ENCODE results near the gene SKOR2. TPM values are rescaled to one million over a fixed set of nuclear protein-coding genes. Genes with fewer than 3 reads are reported as not detected.
"Not testable (repeated sequence)": the region's sequence is repeated elsewhere in the genome, so short reads cannot be mapped to it uniquely, and the experiment has no call there.

The SKOR2 gene
- total and polyA plus RNA-seq, 5 donors from 2014 or later: not detected

DNA sequence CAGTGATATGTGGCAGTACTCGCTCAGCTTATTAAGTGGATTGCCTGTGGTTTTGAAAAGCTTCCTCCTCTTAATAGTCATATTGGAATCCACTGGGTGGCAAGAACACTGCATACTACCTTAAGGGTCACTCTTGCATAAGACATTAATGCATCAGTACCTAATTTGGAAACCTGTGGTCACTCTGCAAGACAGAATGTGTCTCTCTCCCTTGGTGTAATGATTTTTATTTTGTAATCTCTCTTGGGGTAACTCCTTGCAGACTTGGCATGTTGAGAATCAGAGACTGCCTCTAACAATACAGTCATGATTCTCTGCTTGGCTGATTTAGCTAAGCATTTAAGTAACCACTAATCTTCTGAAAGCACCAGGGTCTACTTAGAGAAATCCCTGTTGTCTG, 42.3 kb downstream of the SKOR2 start:
- Mint-ChIP-seq H3K27me3 (peaks cover 31% of the 10 kb centered on the region), H3K9me3 (no peaks in the 10 kb centered on the region), H3K4me3 (no peak overlapping the region), H3K36me3 (no peaks in the 10 kb centered on the region), H3K4me1 (no peaks in the 10 kb centered on the region), H3K27ac (no peak overlapping the region)
- Histone ChIP-seq H3K27me3 (ENCODE audit: control insufficient read depth, insufficient read depth, low read length) (peaks cover 22% of the 10 kb centered on the region), H3K4me3 (ENCODE audit: low read depth, low read length) (no peak overlapping the region), H3K4me1 (ENCODE audit: control insufficient read depth, insufficient read depth, low read length, poor library complexity, severe bottlenecking) (no peaks in the 10 kb centered on the region), H3K36me3 (ENCODE audit: control insufficient read depth, insufficient read depth, low read length) (no peaks in the 10 kb centered on the region), H3K27ac (ENCODE audit: insufficient read depth, low read length, poor library complexity, severe bottlenecking) (no peak overlapping the region), H3K9me3 (ENCODE audit: control insufficient read depth in 2 of 2, low read length in 2 of 2) (no peaks in the 10 kb centered on the region)
- DNase-seq (no peak), ATAC-seq (ENCODE audit: low read depth in 2 of 2) (no peak)

DNA sequence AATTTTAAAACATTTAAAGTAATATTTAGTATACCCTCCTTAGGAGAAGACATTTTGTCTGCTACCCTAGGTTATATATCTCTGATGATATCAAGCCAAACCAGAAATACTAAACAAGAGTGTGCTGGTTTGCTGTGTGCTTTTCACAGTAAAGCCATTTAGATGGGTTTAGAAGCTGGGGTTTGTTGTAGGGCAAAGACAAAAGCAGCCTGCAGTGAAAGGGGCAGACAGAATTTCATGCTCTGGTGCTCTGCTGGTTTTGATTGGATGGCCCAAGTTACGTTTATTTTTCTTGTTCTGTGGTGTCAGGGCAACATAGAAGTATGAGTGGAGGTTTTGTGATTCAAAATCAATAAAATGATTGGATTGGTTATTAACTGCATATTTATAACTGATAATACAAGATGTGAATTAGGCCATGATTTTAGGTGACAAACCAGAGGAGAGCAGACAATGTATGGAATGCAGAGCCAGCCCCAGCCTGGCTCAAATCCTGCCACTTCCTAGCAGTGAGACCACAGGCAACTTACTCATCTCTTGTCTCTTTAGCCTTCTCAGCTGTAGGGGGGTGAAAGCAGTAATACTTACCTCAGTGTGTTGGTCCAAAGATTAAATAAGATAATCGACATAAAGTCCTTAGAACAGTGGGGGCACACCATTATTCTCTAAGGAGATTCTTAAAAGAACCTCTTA, 44.4 kb downstream of the SKOR2 start:
- no peak for ATAC-seq (ENCODE audit: low read depth in 2 of 2)

DNA sequence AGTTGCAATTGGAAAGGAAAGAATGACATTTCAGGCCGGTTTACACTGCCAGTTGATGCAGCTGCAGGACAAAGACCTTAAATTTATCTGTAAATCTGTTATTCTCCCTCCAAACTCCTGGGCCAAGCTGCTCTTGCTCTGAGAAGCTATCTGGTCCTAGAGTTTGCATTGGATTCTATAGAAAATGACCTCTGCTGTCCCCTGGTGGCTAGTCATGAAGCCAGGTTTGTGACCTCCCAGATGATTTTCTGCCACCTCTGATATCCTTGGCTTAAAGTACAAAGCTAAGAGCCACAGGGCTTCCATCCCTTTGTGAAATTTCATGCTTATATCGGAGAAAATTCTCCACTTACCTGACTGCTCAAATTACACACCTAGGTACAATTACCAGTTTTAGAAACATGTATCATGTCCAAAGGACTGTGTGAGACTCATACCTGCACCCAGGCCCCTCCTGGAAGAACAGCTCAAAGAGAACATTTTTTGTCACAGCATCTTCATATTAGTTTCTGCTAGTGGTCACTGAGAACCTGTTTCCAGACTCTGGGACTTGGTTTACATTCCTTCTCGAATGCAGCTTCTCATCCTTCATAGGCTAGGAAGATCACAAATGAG, 46.4 kb downstream of the SKOR2 start:
- Mint-ChIP-seq H3K36me3 (no peaks in the 10 kb centered on the region), H3K9me3 (no peaks in the 10 kb centered on the region), H3K27me3 (peaks cover 28% of the 10 kb centered on the region), H3K27ac (no peak overlapping the region), H3K4me3 (no peak overlapping the region), H3K4me1 (no peaks in the 10 kb centered on the region)
- ATAC-seq (ENCODE audit: low read depth in 2 of 2): no peak
- peak; percentile 8 to 46 (median 45) for DNase-seq
- H3K4me3 ChIP-seq (ENCODE audit: low read depth, low read length): no peak overlapping the region
- H3K9me3 ChIP-seq (ENCODE audit: control insufficient read depth in 2 of 2, low read length in 2 of 2): no peaks in the 10 kb centered on the region
- H3K27me3 ChIP-seq (ENCODE audit: control insufficient read depth, insufficient read depth, low read length): peaks cover 10% of the 10 kb centered on the region
- no peak overlapping the region for H3K27ac ChIP-seq (ENCODE audit: insufficient read depth, low read length, poor library complexity, severe bottlenecking)
- H3K4me1 ChIP-seq (ENCODE audit: control insufficient read depth, insufficient read depth, low read length, poor library complexity, severe bottlenecking): no peaks in the 10 kb centered on the region
- H3K36me3 ChIP-seq (ENCODE audit: control insufficient read depth, insufficient read depth, low read length): no peaks in the 10 kb centered on the region

More for the DNA sequence above, 44.4 kb downstream of the SKOR2 start:
- Histone ChIP-seq H3K9me3 (ENCODE audit: control insufficient read depth in 2 of 2, low read length in 2 of 2) (no peaks in the 10 kb centered on the region), H3K4me3 (ENCODE audit: low read depth, low read length) (no peak overlapping the region), H3K4me1 (ENCODE audit: control insufficient read depth, insufficient read depth, low read length, poor library complexity, severe bottlenecking) (no peaks in the 10 kb centered on the region), H3K27ac (ENCODE audit: insufficient read depth, low read length, poor library complexity, severe bottlenecking) (no peak overlapping the region), H3K36me3 (ENCODE audit: control insufficient read depth, insufficient read depth, low read length) (no peaks in the 10 kb centered on the region), H3K27me3 (ENCODE audit: control insufficient read depth, insufficient read depth, low read length) (peaks cover 12% of the 10 kb centered on the region)
- no peaks in the 10 kb centered on the region for H3K4me1 Mint-ChIP-seq
- DNase-seq: no peak
- H3K4me3 Mint-ChIP-seq: no peak overlapping the region
- H3K27ac Mint-ChIP-seq: no peak overlapping the region
- peaks cover 21% of the 10 kb centered on the region for H3K27me3 Mint-ChIP-seq
- no peaks in the 10 kb centered on the region for H3K36me3 Mint-ChIP-seq
- H3K9me3 Mint-ChIP-seq: no peaks in the 10 kb centered on the region

DNA sequence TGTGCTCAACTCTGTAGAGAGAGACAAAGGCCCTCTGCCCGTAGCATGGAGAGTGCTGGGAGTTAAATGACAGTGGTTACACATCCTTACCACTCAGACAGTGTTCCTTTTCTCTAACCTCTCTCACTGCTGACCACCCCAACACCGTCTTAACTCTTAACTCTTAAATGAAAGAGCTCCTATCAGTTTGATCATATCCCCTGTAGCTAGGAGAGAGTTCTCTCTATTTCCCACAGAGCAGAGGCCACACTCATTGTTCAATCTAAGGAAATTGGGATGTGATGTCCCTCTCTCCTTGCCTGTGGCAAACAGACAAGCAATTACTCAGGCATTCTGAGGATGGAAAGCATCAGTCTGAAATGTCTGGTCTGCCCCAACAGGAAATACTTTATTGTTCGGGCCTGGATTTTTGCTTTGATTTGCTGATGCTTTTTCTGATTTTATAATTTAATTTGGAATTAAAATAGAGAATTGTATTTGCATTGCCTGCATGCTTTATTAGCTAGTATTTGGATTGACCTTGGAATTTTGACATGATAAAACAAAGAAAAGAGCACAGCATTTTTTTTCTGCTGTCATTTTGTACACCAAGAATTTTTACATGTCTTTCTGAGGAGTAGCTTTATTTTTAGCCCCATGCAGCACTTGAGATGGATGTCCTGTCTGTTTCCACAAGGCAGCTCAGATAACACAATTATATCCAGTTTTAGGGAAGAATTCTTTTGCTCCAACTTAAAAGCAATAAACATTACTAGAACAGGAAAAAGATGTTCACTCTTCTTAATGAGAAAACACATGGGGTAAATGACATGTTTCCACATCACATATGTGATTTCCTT, 47.6 kb downstream of the SKOR2 start:
- peaks cover 28% of the 10 kb centered on the region for H3K27me3 Mint-ChIP-seq
- H3K27ac ChIP-seq (ENCODE audit: insufficient read depth, low read length, poor library complexity, severe bottlenecking): no peak overlapping the region
- H3K9me3 Mint-ChIP-seq: no peaks in the 10 kb centered on the region
- no peaks in the 10 kb centered on the region for H3K36me3 ChIP-seq (ENCODE audit: control insufficient read depth, insufficient read depth, low read length)
- no peaks in the 10 kb centered on the region for H3K4me1 ChIP-seq (ENCODE audit: control insufficient read depth, insufficient read depth, low read length, poor library complexity, severe bottlenecking)
- no peak overlapping the region for H3K4me3 Mint-ChIP-seq
- H3K4me1 Mint-ChIP-seq: no peaks in the 10 kb centered on the region
- no peak overlapping the region for H3K27ac Mint-ChIP-seq
- no peaks in the 10 kb centered on the region for H3K9me3 ChIP-seq (ENCODE audit: control insufficient read depth in 2 of 2, low read length in 2 of 2)
- ATAC-seq (ENCODE audit: low read depth in 2 of 2): no peak
- no peak overlapping the region for H3K4me3 ChIP-seq (ENCODE audit: low read depth, low read length)
- no peak for DNase-seq
- peaks cover 9% of the 10 kb centered on the region for H3K27me3 ChIP-seq (ENCODE audit: control insufficient read depth, insufficient read depth, low read length)
- no peaks in the 10 kb centered on the region for H3K36me3 Mint-ChIP-seq

DNA sequence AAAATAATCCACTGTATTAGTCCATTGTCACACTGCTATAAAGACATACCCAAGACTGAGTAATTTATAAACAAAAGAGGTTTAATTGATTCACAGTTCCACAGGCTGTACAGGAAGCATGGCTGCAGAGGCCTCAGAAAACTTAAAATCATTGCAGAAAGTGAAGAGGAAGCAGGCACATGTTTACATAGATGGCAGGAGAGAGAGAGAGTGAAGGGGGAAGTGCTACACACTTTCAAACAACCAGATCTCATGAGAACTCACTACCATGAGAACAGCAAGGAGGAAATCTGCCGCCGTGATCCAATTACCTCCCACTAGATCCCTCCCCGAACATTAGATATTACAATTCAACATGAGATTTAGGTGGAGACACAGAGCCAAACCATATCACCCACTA, 55.5 kb downstream of the SKOR2 start:
- not testable (repeated sequence) for H3K27ac Mint-ChIP-seq; H3K36me3 ChIP-seq (ENCODE audit: control insufficient read depth, insufficient read depth, low read length); H3K4me3 Mint-ChIP-seq; H3K9me3 ChIP-seq (ENCODE audit: control insufficient read depth in 2 of 2, low read length in 2 of 2); H3K4me3 ChIP-seq (ENCODE audit: low read depth, low read length); H3K27ac ChIP-seq (ENCODE audit: insufficient read depth, low read length, poor library complexity, severe bottlenecking); H3K4me1 ChIP-seq (ENCODE audit: control insufficient read depth, insufficient read depth, low read length, poor library complexity, severe bottlenecking); ATAC-seq (ENCODE audit: low read depth in 2 of 2); DNase-seq; H3K27me3 ChIP-seq (ENCODE audit: control insufficient read depth, insufficient read depth, low read length); H3K9me3 Mint-ChIP-seq; H3K4me1 Mint-ChIP-seq; H3K36me3 Mint-ChIP-seq
- H3K27me3 Mint-ChIP-seq: peaks cover 25% of the 10 kb centered on the region

DNA sequence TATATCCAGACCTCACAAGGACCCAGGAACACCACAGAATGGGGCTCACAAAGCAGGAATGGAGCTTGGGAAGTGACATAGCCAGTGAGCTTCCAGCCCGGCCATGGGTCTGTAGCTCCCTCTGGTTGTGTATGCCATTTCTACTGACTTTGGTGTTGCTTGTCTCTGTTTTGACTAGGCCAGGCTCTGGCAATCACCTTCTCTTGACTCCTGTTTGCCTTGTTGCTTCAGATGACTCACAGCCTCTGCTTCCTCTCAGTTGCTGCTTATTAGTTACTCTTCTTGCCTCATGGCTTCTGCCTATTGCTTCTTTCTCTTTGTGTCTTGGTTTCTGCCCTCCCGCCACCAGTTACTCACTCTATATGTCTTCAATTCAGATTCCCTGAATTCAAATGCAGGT, 59.5 kb downstream of the SKOR2 start:
- H3K36me3 Mint-ChIP-seq: no peaks in the 10 kb centered on the region
- Histone ChIP-seq H3K36me3 (ENCODE audit: control insufficient read depth, insufficient read depth, low read length) (no peaks in the 10 kb centered on the region), H3K27ac (ENCODE audit: insufficient read depth, low read length, poor library complexity, severe bottlenecking) (no peak overlapping the region), H3K4me1 (ENCODE audit: control insufficient read depth, insufficient read depth, low read length, poor library complexity, severe bottlenecking) (no peaks in the 10 kb centered on the region), H3K4me3 (ENCODE audit: low read depth, low read length) (no peak overlapping the region), H3K9me3 (ENCODE audit: control insufficient read depth in 2 of 2, low read length in 2 of 2) (no peaks in the 10 kb centered on the region), H3K27me3 (ENCODE audit: control insufficient read depth, insufficient read depth, low read length) (peaks cover 15% of the 10 kb centered on the region)
- peaks cover 35% of the 10 kb centered on the region for H3K27me3 Mint-ChIP-seq
- ATAC-seq (ENCODE audit: low read depth in 2 of 2): no peak
- no peak for DNase-seq
- H3K9me3 Mint-ChIP-seq: peaks cover 0 to 5% (median 0%) of the 10 kb centered on the region in 7 donors
- H3K4me3 Mint-ChIP-seq: no peak overlapping the region
- no peaks in the 10 kb centered on the region for H3K4me1 Mint-ChIP-seq
- H3K27ac Mint-ChIP-seq: no peak overlapping the region

DNA sequence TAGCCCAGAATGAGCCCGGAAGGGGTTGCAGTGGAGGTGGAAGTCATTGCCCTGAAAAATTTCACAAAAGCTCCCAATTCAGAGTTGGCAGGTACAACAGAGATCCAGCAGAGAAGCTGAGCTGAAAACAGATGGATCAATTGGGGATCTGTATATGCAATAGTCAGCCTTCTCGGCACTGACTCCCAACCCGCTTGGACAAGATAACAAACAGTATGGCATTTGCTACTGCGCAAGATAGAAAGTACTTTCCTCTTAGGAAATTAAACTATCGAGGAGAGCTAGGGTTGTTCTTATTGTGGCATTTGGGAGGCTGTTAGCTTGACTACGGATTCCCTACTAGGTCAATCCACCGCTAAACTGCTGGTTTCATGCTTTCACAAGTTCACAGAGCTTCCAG, 63.7 kb downstream of the SKOR2 start:
- Mint-ChIP-seq H3K27ac (no peak overlapping the region), H3K4me1 (no peaks in the 10 kb centered on the region), H3K36me3 (no peaks in the 10 kb centered on the region), H3K9me3 (peaks cover 7 to 16% (median 11%) of the 10 kb centered on the region in 7 donors), H3K4me3 (no peak overlapping the region), H3K27me3 (peaks cover 42% of the 10 kb centered on the region)
- Histone ChIP-seq H3K36me3 (ENCODE audit: control insufficient read depth, insufficient read depth, low read length) (no peaks in the 10 kb centered on the region), H3K27ac (ENCODE audit: insufficient read depth, low read length, poor library complexity, severe bottlenecking) (no peak overlapping the region), H3K9me3 (ENCODE audit: control insufficient read depth in 2 of 2, low read length in 2 of 2) (peaks cover 16 to 18% of the 10 kb centered on the region in 2 experiments), H3K27me3 (ENCODE audit: control insufficient read depth, insufficient read depth, low read length) (peaks cover 10% of the 10 kb centered on the region), H3K4me1 (ENCODE audit: control insufficient read depth, insufficient read depth, low read length, poor library complexity, severe bottlenecking) (no peaks in the 10 kb centered on the region), H3K4me3 (ENCODE audit: low read depth, low read length) (no peak overlapping the region)
- ATAC-seq (ENCODE audit: low read depth in 2 of 2): no peak
- no peak for DNase-seq

Data from CD4-positive, CD25-positive, alpha-beta regulatory T cell (primary cell).